8988T (cell line): Measurements from ENCODE around the gene SPANXA1.
"Not testable (repeated sequence)": the region's sequence is repeated elsewhere in the genome, so short reads cannot be mapped to it uniquely, and the experiment has no call there.

ENCODE experiments used
- DNase-seq: peaks from one replicate; pipeline ENCODE4 v3.0.0; 2011

The SPANXA1 gene, protein sequence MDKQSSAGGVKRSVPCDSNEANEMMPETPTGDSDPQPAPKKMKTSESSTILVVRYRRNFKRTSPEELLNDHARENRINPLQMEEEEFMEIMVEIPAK

DNA sequence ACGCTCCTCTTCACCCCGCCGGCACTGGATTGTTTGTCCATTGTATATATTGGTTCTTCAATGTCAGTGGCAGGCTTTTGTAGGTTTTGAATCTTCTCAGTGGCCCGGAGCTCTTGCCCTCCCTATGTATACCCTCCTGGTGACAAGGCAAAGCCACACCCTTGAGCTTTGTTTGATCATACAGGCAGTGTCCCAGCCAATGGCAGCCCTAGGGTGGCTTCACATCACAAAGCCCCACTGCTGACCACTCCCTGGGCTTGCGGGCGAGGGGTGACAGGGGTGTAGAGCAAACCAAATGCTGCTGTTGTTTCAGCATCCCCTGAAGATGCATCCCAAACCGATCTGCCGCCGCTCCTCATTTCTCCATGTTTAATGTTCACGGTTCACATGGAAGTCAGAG lies at the start of gene SPANXA1:
Gene SPANXA1, minus strand, starts transcription at position 101 of the 400 bp plus-strand sequence. Its CDS starts 60 bp downstream, at position 41.
- DNase-seq, result not testable (repeated sequence)

DNA sequence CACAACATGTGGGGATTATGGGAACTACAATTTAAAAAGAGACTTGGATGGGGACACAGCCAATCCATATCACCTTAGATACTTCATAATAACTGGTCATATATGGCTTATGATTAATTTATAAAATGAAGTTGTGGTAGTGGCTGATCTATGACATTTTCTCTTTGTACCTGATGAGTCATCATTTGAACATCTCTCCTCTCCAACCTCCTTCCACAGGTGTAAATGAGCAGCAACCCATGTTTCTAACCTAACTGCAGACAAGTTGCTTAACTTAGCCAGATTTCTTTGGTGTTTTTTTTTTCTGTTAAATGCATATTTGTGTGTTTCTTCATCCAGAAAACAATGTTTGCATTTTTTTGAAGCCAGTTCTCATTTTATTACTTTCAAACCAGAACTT lies 47.6 kb upstream of the SPANXA1 start:
- no peak for DNase-seq

GRCh38 chrX:141619336-141619735 lies 34.8 kb upstream of the SPANXA1 start:
- DNase-seq, result no peak

DNA sequence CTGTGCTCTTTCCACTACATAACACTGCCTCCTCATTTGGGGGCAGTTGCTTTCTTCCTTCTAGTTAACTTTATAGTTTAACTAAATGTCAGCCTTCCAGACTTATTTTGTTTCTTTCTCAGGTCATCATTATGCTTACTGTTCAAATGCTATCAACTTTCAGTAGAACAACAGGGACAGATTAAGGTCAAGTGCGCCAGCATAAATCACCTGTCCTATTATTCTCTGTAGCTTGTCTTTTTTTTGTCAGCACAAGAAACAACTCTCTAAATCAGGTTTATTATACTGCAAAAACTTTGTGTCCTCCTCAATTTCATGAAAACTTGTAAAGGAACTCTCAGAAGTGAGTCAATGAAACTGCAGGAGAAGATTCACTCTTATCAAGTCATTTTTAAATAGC lies 24.6 kb upstream of the SPANXA1 start:
- DNase-seq, result no peak

DNA sequence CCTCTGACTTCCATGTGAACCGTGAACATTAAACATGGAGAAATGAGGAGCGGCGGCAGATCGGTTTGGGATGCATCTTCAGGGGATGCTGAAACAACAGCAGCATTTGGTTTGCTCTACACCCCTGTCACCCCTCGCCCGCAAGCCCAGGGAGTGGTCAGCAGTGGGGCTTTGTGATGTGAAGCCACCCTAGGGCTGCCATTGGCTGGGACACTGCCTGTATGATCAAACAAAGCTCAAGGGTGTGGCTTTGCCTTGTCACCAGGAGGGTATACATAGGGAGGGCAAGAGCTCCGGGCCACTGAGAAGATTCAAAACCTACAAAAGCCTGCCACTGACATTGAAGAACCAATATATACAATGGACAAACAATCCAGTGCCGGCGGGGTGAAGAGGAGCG lies 4.9 kb upstream of the SPANXA1 start, which contains the start of gene SPANXA2:
Gene SPANXA2, plus strand, starts transcription at position 301 of the 400 bp plus-strand sequence. Its CDS starts 60 bp downstream, at position 361.
- not testable (repeated sequence) for DNase-seq

DNA sequence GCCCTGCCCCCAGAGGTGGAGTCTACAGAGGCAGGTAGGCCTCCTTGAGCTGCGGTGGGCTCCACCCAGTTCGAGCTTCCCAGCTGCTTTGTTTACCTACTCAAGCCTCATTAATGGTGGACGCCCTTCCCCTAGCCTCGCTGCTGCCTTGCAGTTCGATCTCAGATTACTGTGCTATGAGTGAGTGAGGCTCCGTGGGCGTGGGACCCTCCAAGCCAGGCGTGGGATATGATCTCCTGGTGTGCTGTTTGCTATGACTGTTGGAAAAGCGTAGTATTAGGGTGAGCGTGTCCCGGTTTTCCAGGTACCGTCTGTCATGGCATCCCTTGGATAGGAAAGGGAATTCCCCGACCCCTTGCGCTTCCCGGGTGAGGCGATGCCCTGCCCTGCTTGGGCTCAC lies 42.0 kb downstream of the SPANXA1 start:
- not testable (repeated sequence) for DNase-seq
